Left lung (tissue), 10 donors: ENCODE data around the gene LSP1. TPM values are rescaled to one million over a fixed set of nuclear protein-coding genes. Genes with fewer than 3 reads are reported as not detected.

ENCODE experiments used
- ATAC-seq: fragments of 200-7000 bp; cut with Tn5 transposase; one replicate; pipeline ENCODE4 v1.9.1; 2020; ENCODE audit warnings: moderate library complexity
- DNase-seq, 4 donors: peaks; one replicate each; pipeline ENCODE4 v3.0.0-alpha.2; 2013 to 2020
- H3K27ac ChIP-seq, 2 donors: fragments of 200-600 bp; sonication (generic) in 1 of 2; one replicate each; pipeline versions ENCODE4 v1.5.0 to v1.8.0; 2020 to 2021
- H3K27me3 ChIP-seq, 2 donors: fragments of 200-600 bp; sonication (generic) in 1 of 2; one replicate each; pipeline versions ENCODE4 v1.5.0 to v1.8.0; 2020 to 2021
- H3K36me3 ChIP-seq, 2 donors: fragments of 200-600 bp; sonication (generic) in 1 of 2; one replicate each; pipeline versions ENCODE4 v1.5.0 to v1.8.0; 2020 to 2021
- H3K4me1 ChIP-seq, 2 donors: fragments of 200-600 bp; one replicate each; pipeline ENCODE4 v1.8.0; 2021
- H3K4me3 ChIP-seq, 2 donors: fragments of 200-600 bp; sonication (generic) in 1 of 2; one replicate each; pipeline versions ENCODE4 v1.5.0 to v1.8.0; 2020 to 2021; ENCODE audit warnings: mild to moderate bottlenecking in 1 of 2
- H3K9me3 ChIP-seq, 2 donors: fragments of 200-600 bp; sonication (generic) in 1 of 2; one replicate each; pipeline versions ENCODE4 v1.5.0 to v1.8.0; 2020 to 2021
- CTCF ChIP-seq, 2 donors: fragments of 200-600 bp; sonication (generic) in 1 of 2; IDR thresholded peaks; one replicate each; pipeline versions ENCODE4 v1.5.0 to v1.8.0; 2021; ENCODE audit warnings: antibody characterized with exemption in 2 of 2
- intact Hi-C, 2 donors: fragments of 100-400 bp; cut with DNase I; formaldehyde crosslinking; loops; one replicate each; pipeline versions ENCODE4 v1.11.2 to v1.14.2; 2022
- polyA plus RNA-seq, 6 donors: library from polyadenylated mRNA; unstranded; fragments of 120-200 nt; gene quantifications; one replicate each; pipeline ENCODE4 v1.2.1, GENCODE V29; 2013; ENCODE audit not compliant: insufficient read length in 6 of 6
- total RNA-seq, 2 donors: library from RNA; stranded (reverse); fragmentation: NEBNext Ultra II Directional; extraction: Animal tissue kit (Norgen Biotek cat#: 25700); gene quantifications; one replicate each; pipeline ENCODE4 v1.2.1, GENCODE V29; 2021
- donor health status: DM: no; HTN: yes; CAD: no.
- donor health status: DM: no; HTN: no; CAD: no.

Gene LSP1
- total and polyA plus RNA-seq, 8 donors, result 5.9 to 76.6 (median 7.5) TPM

DNA sequence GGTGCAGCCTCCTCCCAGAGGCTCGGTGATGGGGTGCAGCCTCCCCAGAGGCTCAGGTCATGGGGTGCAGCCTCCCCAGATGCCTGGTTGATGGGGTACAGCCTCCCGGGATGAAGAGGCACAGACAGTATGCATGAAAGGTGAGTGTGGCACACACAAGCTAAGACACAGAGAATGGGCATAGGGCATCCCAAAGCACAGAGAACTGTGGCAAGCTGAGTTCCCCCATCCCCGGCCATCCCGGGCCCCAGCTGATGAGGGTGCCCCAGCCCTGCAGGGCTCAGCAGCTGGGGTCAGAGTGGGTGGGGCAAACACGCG is 22.9 kb upstream of the LSP1 start:
- no peaks in the 10 kb centered on the region for H3K36me3 ChIP-seq
- ATAC-seq (no peak), DNase-seq (no peak)
- no peak overlapping the region for H3K4me3 ChIP-seq
- no peaks in the 10 kb centered on the region for H3K9me3 ChIP-seq
- intact Hi-C loops, result loop anchor here in 1 of 2 donors (5.0 to 10.0 kb wide), 2 partner anchors 138 to 175 kb away; no protein-coding TSS in a partner anchor
- no peak overlapping the region for H3K27ac ChIP-seq
- H3K4me1 ChIP-seq, result peaks cover 37 to 65% of the 10 kb centered on the region in 2 donors
- peaks cover 0 to 71% of the 10 kb centered on the region in 2 donors for H3K27me3 ChIP-seq
- TF ChIP-seq CTCF (IDR thresholded peaks at IDR 0.05), result no peak

DNA sequence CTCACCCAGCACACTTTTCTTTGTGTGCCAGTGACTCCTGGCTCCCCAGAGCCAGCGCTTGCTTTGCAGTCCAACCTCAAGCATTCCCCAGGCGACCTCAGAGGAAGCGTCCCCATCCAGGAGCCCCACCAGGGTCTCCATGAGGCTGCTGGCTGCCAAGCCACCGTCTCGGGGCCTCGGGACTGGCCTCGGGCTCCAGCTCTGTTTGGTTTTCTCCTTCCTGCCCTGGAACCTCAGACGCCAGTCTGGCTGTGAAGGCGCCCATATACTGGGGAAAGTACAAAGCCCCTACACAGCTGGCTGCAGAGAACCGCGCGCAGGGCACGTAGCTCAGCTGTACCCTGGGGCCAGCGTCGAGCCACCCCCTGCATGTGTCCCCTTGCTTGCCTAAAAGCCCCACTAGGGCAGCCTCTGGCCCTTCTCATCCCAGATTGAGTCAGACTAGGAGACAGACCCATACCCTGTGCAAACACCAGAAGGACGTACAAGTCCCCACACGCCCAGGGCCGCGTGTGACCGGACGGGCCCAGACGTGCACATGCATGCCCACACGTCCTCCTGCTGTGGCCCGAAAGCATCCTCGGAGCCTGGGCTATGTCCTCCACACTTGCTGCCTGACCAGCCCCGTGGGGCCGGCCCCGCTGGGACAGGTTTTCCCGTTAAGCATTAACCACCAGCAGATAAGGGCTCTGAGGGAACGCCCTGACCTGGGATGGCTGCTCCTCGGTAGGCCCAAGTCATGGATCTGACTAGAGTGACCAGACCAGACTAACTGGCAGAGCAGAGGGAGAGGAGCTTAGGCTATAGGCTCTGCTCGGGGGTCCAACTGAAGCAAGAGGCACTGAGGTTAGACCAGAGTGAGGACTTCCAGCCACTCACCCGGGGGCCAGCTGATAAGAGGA is 22.3 kb upstream of the LSP1 start:
- peak; percentile 33 for ATAC-seq
- TF ChIP-seq CTCF (IDR thresholded peaks at IDR 0.05), result no peak
- peak in 3 of 4 donors; percentile 68 to 85 (median 73) for DNase-seq

DNA sequence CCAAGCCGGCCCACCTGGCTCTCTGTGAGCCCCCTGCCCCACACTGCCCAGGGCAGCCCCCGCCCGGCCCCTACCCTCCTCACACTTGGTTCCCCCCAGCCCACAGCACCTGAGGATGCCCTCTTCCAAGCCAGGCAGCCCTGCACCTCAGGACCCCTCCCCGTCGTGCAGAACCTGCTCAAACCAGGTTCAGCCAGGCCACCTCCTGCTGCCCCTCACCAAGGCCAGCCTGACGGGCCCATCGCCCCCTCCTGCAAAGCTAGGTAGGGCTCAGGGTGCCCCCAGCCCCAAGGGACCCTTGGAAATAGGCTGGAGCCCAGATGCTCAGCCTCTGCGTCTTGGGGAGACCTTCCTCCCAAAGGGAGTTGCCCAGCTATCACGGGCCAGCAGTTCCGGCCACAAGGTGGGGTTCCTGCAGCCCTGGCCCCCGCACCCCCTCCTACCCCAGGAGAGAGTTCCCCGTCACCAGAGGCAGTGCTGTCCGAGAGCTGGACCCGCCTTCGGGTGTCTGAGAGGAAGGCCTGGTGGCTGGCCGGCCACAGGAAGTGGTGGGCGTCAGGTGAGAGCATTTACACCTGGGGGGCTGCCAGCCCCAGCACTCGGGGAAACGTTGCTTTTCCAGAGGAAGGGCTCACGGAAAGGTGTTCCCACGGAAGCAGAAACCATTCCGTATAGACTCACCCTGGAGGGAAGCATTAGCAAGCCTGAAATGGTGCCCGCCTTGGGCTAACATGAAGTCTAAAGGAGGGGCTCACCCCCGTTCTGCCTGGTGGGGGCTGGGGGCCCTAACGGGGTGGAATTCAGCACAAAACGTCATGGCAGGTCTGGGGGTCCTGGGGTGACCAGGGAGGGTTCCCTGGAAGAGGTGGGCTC is 21.3 kb upstream of the LSP1 start:
- ATAC-seq (no peak), DNase-seq (peak in 1 of 4 donors; percentile 64)
- no peak overlapping the region for H3K27ac ChIP-seq
- intact Hi-C loops, result loop anchor here in 1 of 2 donors (5.0 to 10.0 kb wide), 2 partner anchors 139 to 177 kb away; no protein-coding TSS in a partner anchor
- no peak overlapping the region for H3K4me3 ChIP-seq
- H3K9me3 ChIP-seq, result no peaks in the 10 kb centered on the region
- no peak for TF ChIP-seq CTCF (IDR thresholded peaks at IDR 0.05)
- H3K36me3 ChIP-seq, result no peaks in the 10 kb centered on the region
- peaks cover 0 to 60% of the 10 kb centered on the region in 2 donors for H3K27me3 ChIP-seq
- H3K4me1 ChIP-seq, result peaks cover 33 to 54% of the 10 kb centered on the region in 2 donors

More for the DNA sequence above, 22.3 kb upstream of the LSP1 start:
- H3K9me3 ChIP-seq, result no peaks in the 10 kb centered on the region
- H3K27ac ChIP-seq, result no peak overlapping the region
- no peak overlapping the region for H3K4me3 ChIP-seq
- H3K4me1 ChIP-seq, result peaks cover 37 to 59% of the 10 kb centered on the region in 2 donors
- no peaks in the 10 kb centered on the region for H3K36me3 ChIP-seq
- intact Hi-C loops, result loop anchor here in 1 of 2 donors (5.0 to 10.0 kb wide), 2 partner anchors 138 to 176 kb away; no protein-coding TSS in a partner anchor
- peaks cover 0 to 66% of the 10 kb centered on the region in 2 donors for H3K27me3 ChIP-seq

DNA sequence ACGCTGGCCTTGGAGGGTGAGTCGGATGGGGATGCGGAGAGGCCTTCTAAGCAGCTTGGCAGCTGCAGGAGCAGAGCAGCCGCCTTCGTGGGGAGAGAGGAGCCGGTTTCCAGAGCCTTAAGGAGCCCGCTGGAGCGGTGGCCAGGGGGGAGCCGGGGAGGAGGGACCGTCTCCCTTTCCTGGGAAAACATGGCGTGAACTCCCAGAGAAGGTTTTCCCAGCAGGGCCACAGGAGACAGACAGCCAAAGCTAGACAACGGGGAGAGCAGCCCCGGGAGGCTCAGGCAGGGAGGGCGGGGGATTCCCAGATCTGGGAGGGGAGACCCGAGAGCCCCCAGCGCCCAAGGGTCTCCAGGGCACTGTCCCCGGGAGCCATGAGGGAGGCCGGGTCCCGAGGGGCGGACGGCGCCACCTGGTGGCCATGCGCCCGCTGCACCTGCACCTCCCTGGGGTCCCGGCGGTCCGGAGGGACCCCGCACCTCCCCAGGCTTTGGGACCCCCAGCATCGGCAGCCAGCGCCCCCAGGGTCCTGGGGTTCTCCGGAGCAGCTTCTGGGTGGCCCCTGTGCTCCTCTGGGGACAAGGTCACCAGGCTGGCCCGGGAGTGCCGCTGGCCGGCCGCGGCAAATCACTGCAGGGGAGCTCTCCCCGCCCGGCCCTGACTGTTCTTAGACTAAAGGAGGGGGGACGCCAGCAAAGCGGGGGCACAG is 20.5 kb upstream of the LSP1 start:
- ATAC-seq, result peak; percentile 45
- Histone ChIP-seq H3K9me3 (no peaks in the 10 kb centered on the region), H3K4me3 (peak overlapping the region in 1 of 2 donors; percentile 18), H3K36me3 (no peaks in the 10 kb centered on the region), H3K27ac (peak overlapping the region in 1 of 2 donors; percentile 23), H3K4me1 (peaks cover 25 to 46% of the 10 kb centered on the region in 2 donors), H3K27me3 (peaks cover 0 to 60% of the 10 kb centered on the region in 2 donors)
- peak in 3 of 4 donors; percentile 37 to 94 (median 60) for DNase-seq
- TF ChIP-seq CTCF (IDR thresholded peaks at IDR 0.05), result peak; percentile 97 to 99
- intact Hi-C loops, result loop anchor here in 1 of 2 donors (5.0 to 10.0 kb wide), 2 partner anchors 140 to 178 kb away; no protein-coding TSS in a partner anchor
